ENCODE results near the gene LTV1. TPM values are rescaled to one million over a fixed set of nuclear protein-coding genes. Genes with fewer than 3 reads are reported as not detected.

Gene LTV1
- total and polyA plus RNA-seq, 2 of the 8 experiments (the other 6 are each of a cell fraction or from before 2014, with no cell fraction given) = 8.0 to 46.9 TPM

GRCh38 chr6:143877584-143878271 lies 34.6 kb downstream of the LTV1 start:
- H3K18ac ChIP-seq (ENCODE audit: extremely low read depth, low read length) = no peak overlapping the region
- no peak overlapping the region for H4K8ac ChIP-seq (ENCODE audit: extremely low read depth, insufficient read depth, low read length)
- no peak overlapping the region for H2BK20ac ChIP-seq (ENCODE audit: low read length)
- H3K36me3 ChIP-seq (ENCODE audit: control insufficient read depth in 2 of 4, insufficient read depth in 4 of 4, low read length in 3 of 4) = no peaks in the 10 kb centered on the region
- DNase-seq (ENCODE audit: low read depth in 1 of 2, low spot score in 2 of 2) (no peak), FAIRE-seq (no peak)
- H3K9ac ChIP-seq (replicated peaks in 1 of 4; ENCODE audit: extremely low read depth in 1 of 4, low read depth in 3 of 4, low read length in 3 of 4) = no peak overlapping the region
- no peaks in the 10 kb centered on the region for H3K79me2 ChIP-seq (ENCODE audit: control insufficient read depth in 1 of 2, insufficient read depth in 2 of 2, low read length in 2 of 2)
- ChIA-PET POLR2A (ENCODE audit: partially characterized antibody) (no interaction called here), CTCF (ENCODE audit: partially characterized antibody) (interaction anchor here (0.6 to 3.1 kb wide), 4 partner anchors 62 to 303 kb away, joined by 3 to 9 read pairs (median 3); no protein-coding TSS in a partner anchor)
- H3K56ac ChIP-seq (replicated peaks; ENCODE audit: insufficient read length, low read depth, low read length) = no peak overlapping the region
- H4K91ac ChIP-seq (replicated peaks; ENCODE audit: insufficient read length, low read length) = no peak overlapping the region
- no peak overlapping the region for H2AFZ ChIP-seq (ENCODE audit: low read length)
- H2BK15ac ChIP-seq (ENCODE audit: low read length) = no peak overlapping the region
- H2BK12ac ChIP-seq (ENCODE audit: low read depth, low read length) = no peak overlapping the region
- H2BK5ac ChIP-seq (ENCODE audit: low read depth, low read length) = no peak overlapping the region
- H4K5ac ChIP-seq (ENCODE audit: insufficient read length, low read depth, low read length) = no peak overlapping the region
- H3K9me3 ChIP-seq (ENCODE audit: insufficient read depth in 2 of 2, low read depth in 1 of 2, low read length in 1 of 2) = peaks cover 3 to 6% of the 10 kb centered on the region in 2 experiments
- no peak overlapping the region for H2BK120ac ChIP-seq (replicated peaks; ENCODE audit: low read depth, low read length)
- no peak overlapping the region for H3K4me3 ChIP-seq (ENCODE audit: extremely low read depth in 1 of 4, insufficient read depth in 2 of 4, low read depth in 3 of 4, low read length in 4 of 4)
- H3K23ac ChIP-seq (ENCODE audit: insufficient read length) = no peak overlapping the region
- H4K20me1 ChIP-seq (replicated peaks in 1 of 2; ENCODE audit: control insufficient read depth in 1 of 2, insufficient read depth in 2 of 2, low read length in 2 of 2) = no peaks in the 10 kb centered on the region
- H3K4me1 ChIP-seq (replicated peaks in 1 of 4; ENCODE audit: control insufficient read depth in 3 of 4, insufficient read depth in 4 of 4, low read length in 3 of 4) = no peaks in the 10 kb centered on the region
- no peak overlapping the region for H2AK5ac ChIP-seq (ENCODE audit: low read depth, low read length)
- H3K4ac ChIP-seq (replicated peaks; ENCODE audit: insufficient read length, low read depth, low read length) = no peak overlapping the region
- no peaks in the 10 kb centered on the region; the same call in 1 of the 2 replicates for H3K23me2 ChIP-seq (ENCODE audit: low read depth, low read length)
- no peaks in the 10 kb centered on the region for H3K27me3 ChIP-seq (replicated peaks in 1 of 4; ENCODE audit: control insufficient read depth in 3 of 4, extremely low read depth in 1 of 4, insufficient read depth in 3 of 4, low read length in 3 of 4)
- no peaks in the 10 kb centered on the region for H3K79me1 ChIP-seq (ENCODE audit: low read depth, low read length)
- no peak overlapping the region for H3K4me2 ChIP-seq (ENCODE audit: insufficient read depth in 1 of 2, low read depth in 2 of 2, low read length in 2 of 2)
- H3K27ac ChIP-seq (ENCODE audit: low read depth, low read length) = no peak overlapping the region
- WGBS, 2 experiments (ENCODE audit: extremely low coverage in 1 of 2, insufficient coverage in 1 of 2, insufficient read length in 1 of 2, insufficient replicate concordance in 2 of 2, low coverage in 1 of 2, low lambda C conversion rate in 2 of 2, missing lambda C conversion rate in 1 of 2) = 82% methylated on average over 1 of the region's 1 CpG; no CpG with 5 or more reads in 1 of the 2 experiments
- H3K14ac ChIP-seq (ENCODE audit: insufficient read length) = no peak overlapping the region
- TF ChIP-seq CEBPB (IDR thresholded peaks at IDR 0.05; ENCODE audit: low read depth, low read length) (no peak), KDM4A (IDR thresholded peaks at IDR 0.05; ENCODE audit: low read depth, low read length, severe bottlenecking) (no peak), MAFK (IDR thresholded peaks at IDR 0.05; ENCODE audit: low read depth, low read length) (no peak), ASH2L (IDR thresholded peaks at IDR 0.05; ENCODE audit: low read length) (no peak), TAF7 (optimal IDR thresholded peaks at IDR 0.05; ENCODE audit: borderline replicate concordance, low read depth, low read length) (no peak), CTCF (IDR thresholded peaks at IDR 0.05; ENCODE audit: control extremely low read depth in 1 of 3, insufficient read depth in 1 of 3, low read depth in 1 of 3, low read length in 3 of 3) (no peak), MAX (IDR thresholded peaks at IDR 0.05) (no peak), CTBP2 (IDR thresholded peaks at IDR 0.05; ENCODE audit: borderline replicate concordance, insufficient read depth, insufficient read length, low read length) (no peak)

Data from H1 (cell line).